Measurements from ENCODE around the gene SLC30A2.

- TF ChIP-seq CTCF (IDR thresholded peaks at IDR 0.05; ENCODE audit: low read length) (no peak), EZH2 (IDR thresholded peaks at IDR 0.05; ENCODE audit: borderline replicate concordance, low read length) (no peak)
These were observed 29.5 kb downstream of the SLC30A2 start for GRCh38 chr1:26016258-26016952.

Data from OCI-LY1 (cell line).